ENCODE results near the gene CYFIP2. TPM values are rescaled to one million over a fixed set of nuclear protein-coding genes. Genes with fewer than 3 reads are reported as not detected.

The CYFIP2 gene
- total RNA-seq, 4 donors from 2014 or later = 4.1 to 11.9 (median 6.0) TPM

- TF ChIP-seq, protein P1, sequence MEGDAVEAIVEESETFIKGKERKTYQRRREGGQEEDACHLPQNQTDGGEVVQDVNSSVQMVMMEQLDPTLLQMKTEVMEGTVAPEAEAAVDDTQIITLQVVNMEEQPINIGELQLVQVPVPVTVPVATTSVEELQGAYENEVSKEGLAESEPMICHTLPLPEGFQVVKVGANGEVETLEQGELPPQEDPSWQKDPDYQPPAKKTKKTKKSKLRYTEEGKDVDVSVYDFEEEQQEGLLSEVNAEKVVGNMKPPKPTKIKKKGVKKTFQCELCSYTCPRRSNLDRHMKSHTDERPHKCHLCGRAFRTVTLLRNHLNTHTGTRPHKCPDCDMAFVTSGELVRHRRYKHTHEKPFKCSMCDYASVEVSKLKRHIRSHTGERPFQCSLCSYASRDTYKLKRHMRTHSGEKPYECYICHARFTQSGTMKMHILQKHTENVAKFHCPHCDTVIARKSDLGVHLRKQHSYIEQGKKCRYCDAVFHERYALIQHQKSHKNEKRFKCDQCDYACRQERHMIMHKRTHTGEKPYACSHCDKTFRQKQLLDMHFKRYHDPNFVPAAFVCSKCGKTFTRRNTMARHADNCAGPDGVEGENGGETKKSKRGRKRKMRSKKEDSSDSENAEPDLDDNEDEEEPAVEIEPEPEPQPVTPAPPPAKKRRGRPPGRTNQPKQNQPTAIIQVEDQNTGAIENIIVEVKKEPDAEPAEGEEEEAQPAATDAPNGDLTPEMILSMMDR (IDR thresholded peaks at IDR 0.05; ENCODE audit: low read depth) = no peak
Observed at GRCh38 chr5:157245886-157246285, 20.0 kb upstream of the CYFIP2 start.

- TF ChIP-seq, protein P1 (IDR thresholded peaks at IDR 0.05; ENCODE audit: low read depth) = no peak
Observed at GRCh38 chr5:157247267-157247666, 18.7 kb upstream of the CYFIP2 start.

DNA sequence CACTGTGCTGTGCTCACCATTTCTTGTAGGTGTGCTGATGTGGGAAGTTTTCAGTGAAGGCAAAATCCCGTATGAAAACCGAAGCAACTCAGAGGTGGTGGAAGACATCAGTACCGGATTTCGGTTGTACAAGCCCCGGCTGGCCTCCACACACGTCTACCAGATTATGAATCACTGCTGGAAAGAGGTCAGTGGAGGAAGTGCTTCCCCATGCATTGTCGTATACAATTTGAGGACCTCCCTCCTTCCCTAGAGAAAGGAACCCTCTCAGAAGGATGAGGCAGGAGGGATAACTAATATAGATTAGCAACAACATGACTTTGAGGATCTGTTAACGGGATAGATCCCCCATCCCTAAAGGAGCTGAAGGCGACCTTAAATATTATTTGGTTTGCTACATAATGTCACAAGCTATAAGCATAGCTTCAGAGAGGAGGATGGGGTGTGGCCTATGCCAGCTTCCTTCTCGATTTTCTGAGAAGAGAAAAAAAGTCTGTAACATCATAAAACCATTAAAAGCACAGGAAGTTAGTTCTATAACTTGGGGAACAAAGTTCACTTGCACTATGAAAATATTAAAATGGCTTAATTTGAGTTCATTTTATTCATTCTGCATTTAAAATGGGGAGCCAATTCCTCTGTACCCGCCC lies 17.0 kb upstream of the CYFIP2 start:
- TF ChIP-seq, protein P1 (IDR thresholded peaks at IDR 0.05; ENCODE audit: low read depth) = no peak

GRCh38 chr5:157252711-157253465 lies 13.0 kb upstream of the CYFIP2 start:
- TF ChIP-seq, protein P1 (IDR thresholded peaks at IDR 0.05; ENCODE audit: low read depth) = no peak

DNA sequence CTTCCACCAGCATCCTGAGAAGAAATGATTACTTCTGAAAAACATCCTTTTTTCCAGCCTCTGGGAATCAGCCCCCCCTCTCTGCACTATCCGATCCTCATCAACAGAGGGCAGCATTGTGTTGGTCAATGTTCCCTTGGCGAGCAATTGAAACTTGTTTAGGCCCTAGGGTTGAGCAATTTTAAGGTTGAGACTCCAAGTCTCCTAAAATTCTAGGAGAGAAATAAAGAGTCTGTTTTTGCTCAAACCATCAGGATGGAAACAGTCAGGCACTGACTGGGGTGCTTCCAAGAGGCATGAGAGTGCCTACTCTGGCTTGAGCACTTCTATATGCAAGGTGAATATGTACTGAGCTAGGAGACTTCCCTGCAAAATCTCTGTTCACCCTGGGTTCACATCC lies 12.4 kb upstream of the CYFIP2 start:
- TF ChIP-seq, protein P1 (IDR thresholded peaks at IDR 0.05; ENCODE audit: low read depth) = no peak

GRCh38 chr5:157258450-157258849 lies 7.5 kb upstream of the CYFIP2 start:
- TF ChIP-seq, protein P1 (IDR thresholded peaks at IDR 0.05; ENCODE audit: low read depth) = no peak

DNA sequence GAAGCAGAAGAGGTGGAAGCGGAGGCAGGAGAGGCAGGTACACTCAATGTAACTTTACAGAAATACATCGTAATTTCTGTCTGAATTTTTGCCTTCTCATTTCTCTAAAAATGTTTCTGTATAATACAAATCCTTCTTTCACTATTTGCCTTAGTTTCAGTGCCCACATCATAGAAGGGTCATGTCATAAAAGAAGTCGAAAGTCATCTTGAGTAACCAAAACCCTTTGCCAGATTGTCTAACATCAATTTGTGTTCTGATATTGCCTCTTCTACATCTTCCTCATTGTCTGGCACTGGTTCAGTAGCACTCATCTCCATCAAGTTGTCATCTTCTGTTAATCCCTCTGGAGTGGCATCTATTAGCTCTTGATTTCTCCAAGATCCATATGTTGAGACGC lies 6.2 kb upstream of the CYFIP2 start:
- TF ChIP-seq, protein P1 (IDR thresholded peaks at IDR 0.05; ENCODE audit: low read depth) = no peak
